ENCODE results near the gene SLC24A3.

SLC24A3 gene

DNA sequence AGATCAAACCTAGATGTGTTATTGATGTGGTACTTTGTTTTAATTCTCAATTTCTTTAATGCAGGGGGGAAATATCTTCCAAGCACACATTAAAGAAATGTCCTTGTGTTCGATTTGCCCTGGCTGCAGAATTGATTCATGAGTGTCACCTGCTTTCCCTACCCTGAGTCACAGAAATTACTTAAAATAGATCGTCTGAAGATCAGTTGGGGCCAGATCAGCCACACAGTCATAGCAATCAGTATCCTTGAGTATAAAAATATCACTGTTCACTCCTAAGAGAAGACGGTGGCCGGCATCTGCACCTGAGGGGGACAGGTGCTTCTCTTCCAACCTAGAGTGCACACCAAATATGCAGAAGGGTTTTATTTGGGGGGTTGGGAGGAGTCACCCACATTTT lies 430.4 kb downstream of the SLC24A3 start:
- no peak overlapping the region for H3K27ac ChIP-seq
- TF ChIP-seq ZFX (IDR thresholded peaks at IDR 0.05; ENCODE audit: borderline replicate concordance), result no peak
- TF ChIP-seq, protein P1, sequence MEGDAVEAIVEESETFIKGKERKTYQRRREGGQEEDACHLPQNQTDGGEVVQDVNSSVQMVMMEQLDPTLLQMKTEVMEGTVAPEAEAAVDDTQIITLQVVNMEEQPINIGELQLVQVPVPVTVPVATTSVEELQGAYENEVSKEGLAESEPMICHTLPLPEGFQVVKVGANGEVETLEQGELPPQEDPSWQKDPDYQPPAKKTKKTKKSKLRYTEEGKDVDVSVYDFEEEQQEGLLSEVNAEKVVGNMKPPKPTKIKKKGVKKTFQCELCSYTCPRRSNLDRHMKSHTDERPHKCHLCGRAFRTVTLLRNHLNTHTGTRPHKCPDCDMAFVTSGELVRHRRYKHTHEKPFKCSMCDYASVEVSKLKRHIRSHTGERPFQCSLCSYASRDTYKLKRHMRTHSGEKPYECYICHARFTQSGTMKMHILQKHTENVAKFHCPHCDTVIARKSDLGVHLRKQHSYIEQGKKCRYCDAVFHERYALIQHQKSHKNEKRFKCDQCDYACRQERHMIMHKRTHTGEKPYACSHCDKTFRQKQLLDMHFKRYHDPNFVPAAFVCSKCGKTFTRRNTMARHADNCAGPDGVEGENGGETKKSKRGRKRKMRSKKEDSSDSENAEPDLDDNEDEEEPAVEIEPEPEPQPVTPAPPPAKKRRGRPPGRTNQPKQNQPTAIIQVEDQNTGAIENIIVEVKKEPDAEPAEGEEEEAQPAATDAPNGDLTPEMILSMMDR (IDR thresholded peaks at IDR 0.05), result no peak

DNA sequence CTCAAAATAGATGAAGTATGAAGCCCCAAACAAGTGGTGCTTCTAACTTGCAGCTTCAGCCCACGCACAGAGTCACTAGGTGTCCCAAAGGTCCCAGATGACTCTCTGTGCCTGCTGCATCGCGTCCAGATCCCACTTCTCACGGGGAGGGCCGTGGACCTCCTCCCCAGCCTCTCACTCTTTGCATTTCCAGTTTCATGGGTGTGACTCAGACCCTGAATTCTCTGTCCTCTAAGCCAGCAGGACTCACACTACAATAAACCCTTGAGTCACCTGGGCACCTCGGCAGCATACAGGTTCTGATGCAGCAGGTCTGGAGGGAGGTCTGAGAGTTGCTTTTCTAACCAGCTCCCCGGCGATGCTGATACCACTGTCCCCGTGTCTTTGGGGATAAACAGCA lies 431.6 kb downstream of the SLC24A3 start:
- TF ChIP-seq ZFX (IDR thresholded peaks at IDR 0.05; ENCODE audit: borderline replicate concordance), result no peak
- no peak overlapping the region for H3K27ac ChIP-seq

DNA sequence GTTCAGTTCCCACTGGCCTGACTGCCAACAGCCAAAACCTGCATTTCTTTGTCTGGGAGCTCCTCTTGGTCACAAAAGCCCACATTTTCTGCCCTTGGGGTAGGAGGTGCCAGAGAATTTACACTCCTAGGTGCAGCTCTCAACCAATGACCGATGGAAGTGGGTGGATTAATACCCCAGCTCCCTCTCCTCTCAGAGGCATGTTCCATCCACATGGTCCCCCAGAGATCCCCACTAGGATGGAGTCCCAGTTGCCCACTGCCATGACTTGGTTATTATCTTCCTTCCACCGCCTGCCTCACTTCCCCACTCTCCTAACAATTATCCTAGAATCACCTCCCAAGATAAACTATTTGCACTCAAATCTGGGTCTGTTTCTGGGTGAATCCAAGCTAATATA lies 434.5 kb downstream of the SLC24A3 start:
- TF ChIP-seq, protein P1 (IDR thresholded peaks at IDR 0.05), result no peak
- no peak overlapping the region for H3K27ac ChIP-seq

DNA sequence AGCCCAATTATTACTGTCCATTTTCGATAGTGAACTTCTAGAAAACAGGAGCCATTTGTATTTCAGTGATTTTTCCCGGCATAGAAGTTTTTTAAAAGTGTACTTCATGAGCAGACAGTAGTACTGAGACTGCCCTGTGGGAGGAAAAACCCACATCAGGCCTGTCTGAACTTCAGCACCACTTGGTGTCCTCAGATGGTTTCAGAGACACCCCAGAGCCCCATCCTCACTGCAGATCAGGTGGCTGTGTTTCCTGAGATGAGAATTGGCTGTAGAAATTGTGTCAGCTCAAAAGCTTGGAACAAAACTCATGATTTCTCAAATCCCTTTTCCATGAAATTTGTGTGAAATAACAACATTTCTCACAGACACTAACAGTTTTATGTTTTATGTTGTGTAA lies 435.6 kb downstream of the SLC24A3 start:
- no peak for TF ChIP-seq ZFX (IDR thresholded peaks at IDR 0.05; ENCODE audit: borderline replicate concordance)
- TF ChIP-seq, protein P1 (IDR thresholded peaks at IDR 0.05), result no peak
- no peak overlapping the region for H3K27ac ChIP-seq

DNA sequence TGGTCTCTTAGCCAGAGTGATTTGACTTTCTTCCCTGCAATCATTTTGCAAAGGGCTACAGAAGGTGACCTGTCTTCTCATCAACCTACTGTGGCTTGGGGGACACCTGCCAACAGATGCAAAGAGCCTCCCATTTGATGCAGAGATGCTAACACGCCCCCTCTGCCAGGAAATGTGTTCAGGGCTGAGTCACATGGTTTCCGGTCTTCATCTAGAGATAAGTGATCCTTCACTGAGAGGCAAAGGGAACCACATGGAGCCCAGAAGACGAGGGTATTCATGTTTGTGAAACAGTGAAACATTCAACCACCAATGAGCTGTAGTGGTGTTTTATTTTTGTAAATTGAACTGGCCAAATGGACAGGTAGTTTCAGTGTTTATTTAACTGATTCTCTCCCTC lies 436.6 kb downstream of the SLC24A3 start:
- no peak overlapping the region for H3K27ac ChIP-seq
- TF ChIP-seq, protein P1 (IDR thresholded peaks at IDR 0.05), result no peak
- no peak for TF ChIP-seq ZFX (IDR thresholded peaks at IDR 0.05; ENCODE audit: borderline replicate concordance)

DNA sequence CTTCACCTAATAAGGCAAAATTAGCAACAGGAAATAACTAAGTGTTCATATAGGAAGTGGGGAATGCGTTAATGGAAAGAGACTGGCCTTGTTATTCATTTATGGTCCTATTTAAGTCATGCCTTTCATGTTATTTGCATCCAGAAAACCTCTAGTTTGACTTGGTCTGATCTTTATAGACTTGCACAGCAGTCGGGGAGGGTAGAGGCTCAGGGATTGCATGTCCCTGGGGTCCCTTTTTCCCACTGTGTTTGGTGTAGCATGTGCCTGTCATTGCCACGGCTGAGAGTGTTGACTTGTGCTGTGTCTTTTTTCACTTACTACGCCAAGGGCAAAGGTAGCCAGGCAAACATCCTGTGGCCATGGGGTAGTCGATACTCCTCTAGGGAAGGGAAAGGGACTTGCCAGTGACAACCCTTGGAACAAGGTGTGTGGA lies 440.2 kb downstream of the SLC24A3 start:
- TF ChIP-seq, protein P1 (IDR thresholded peaks at IDR 0.05), result no peak
- no peak for TF ChIP-seq ZFX (IDR thresholded peaks at IDR 0.05; ENCODE audit: borderline replicate concordance)
- H3K27ac ChIP-seq, result no peak overlapping the region

DNA sequence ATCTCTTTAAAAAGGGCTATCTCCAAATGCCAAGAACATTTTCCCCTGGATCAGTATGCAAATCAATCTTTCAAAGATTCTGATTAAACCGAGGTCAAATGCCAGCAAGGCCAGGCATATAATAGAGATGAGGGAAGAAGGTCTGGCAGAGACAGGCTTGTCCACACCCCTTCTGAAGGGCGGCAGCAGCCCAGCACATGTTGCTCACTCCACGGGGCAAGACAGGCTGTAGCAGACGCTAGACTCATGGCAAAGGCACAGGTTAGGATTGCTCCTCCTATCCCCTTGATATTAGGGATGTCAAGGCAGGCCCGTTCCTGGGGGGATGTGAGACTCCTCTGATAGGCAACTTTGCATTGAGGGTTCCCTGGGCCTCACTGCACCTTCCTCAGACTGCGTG lies 440.9 kb downstream of the SLC24A3 start:
- no peak overlapping the region for H3K27ac ChIP-seq
- TF ChIP-seq ZFX (IDR thresholded peaks at IDR 0.05; ENCODE audit: borderline replicate concordance), result no peak
- TF ChIP-seq, protein P1 (IDR thresholded peaks at IDR 0.05), result no peak

DNA sequence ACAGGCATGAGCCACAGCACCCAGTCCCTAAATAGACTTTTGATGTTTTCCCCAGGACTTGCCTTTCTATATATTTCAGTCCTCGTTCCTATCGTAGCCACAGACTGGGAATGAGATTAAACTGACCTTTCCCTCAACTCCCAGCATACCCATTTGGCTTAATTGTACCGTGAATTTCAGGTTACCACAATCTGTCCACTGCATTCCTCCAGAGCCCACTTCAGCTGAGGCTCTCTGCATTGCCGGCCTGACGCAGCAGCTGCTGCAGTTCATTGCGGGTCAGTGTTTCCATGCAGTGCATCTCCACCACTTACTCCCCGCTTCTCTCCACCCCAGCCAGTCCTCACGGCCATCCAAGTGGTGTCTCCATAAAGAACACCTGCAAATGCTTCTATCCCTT lies 442.5 kb downstream of the SLC24A3 start:
- no peak for TF ChIP-seq ZFX (IDR thresholded peaks at IDR 0.05; ENCODE audit: borderline replicate concordance)
- TF ChIP-seq, protein P1 (IDR thresholded peaks at IDR 0.05), result no peak
- no peak overlapping the region for H3K27ac ChIP-seq
